ENCODE results near the gene SFXN3. TPM values are rescaled to one million over a fixed set of nuclear protein-coding genes. Genes with fewer than 3 reads are reported as not detected.

Gene SFXN3
- total RNA-seq, 1 experiment from 2014 or later, result 5.6 TPM

DNA sequence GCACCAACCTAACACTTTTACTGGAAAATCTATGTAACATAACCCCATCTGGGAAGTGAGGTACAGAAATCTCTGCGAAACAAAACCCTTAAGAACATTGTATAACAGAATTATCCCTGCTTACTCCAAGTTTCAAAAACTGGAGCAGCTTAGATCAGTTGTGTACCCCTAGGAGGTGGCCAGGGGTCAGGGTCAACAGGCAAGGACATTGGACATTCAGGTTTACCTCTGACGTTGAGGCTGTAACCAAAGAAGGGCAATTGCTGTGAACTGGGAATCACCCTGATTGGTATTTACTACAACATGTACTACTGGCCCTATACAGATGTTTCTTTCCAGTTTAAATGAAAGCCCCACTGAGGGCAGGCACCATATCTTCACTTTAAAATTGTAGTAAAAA is 13.1 kb downstream of the SFXN3 start (continued):
- TF ChIP-seq, protein P1, sequence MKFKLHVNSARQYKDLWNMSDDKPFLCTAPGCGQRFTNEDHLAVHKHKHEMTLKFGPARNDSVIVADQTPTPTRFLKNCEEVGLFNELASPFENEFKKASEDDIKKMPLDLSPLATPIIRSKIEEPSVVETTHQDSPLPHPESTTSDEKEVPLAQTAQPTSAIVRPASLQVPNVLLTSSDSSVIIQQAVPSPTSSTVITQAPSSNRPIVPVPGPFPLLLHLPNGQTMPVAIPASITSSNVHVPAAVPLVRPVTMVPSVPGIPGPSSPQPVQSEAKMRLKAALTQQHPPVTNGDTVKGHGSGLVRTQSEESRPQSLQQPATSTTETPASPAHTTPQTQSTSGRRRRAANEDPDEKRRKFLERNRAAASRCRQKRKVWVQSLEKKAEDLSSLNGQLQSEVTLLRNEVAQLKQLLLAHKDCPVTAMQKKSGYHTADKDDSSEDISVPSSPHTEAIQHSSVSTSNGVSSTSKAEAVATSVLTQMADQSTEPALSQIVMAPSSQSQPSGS (CRISPR knock-in tag; IDR thresholded peaks at IDR 0.05; ENCODE audit: borderline replicate concordance, low read depth), result no peak
- TF ChIP-seq ZNF138 (CRISPR knock-in tag; conservative IDR thresholded peaks at IDR 0.05) (no peak), ZBTB21 (CRISPR knock-in tag; IDR thresholded peaks at IDR 0.05; ENCODE audit: borderline replicate concordance) (no peak), ZNF423 (CRISPR knock-in tag; IDR thresholded peaks at IDR 0.05) (no peak), GABPB1 (CRISPR knock-in tag; IDR thresholded peaks at IDR 0.05) (no peak), ZNF416 (CRISPR knock-in tag; IDR thresholded peaks at IDR 0.05) (no peak)

DNA sequence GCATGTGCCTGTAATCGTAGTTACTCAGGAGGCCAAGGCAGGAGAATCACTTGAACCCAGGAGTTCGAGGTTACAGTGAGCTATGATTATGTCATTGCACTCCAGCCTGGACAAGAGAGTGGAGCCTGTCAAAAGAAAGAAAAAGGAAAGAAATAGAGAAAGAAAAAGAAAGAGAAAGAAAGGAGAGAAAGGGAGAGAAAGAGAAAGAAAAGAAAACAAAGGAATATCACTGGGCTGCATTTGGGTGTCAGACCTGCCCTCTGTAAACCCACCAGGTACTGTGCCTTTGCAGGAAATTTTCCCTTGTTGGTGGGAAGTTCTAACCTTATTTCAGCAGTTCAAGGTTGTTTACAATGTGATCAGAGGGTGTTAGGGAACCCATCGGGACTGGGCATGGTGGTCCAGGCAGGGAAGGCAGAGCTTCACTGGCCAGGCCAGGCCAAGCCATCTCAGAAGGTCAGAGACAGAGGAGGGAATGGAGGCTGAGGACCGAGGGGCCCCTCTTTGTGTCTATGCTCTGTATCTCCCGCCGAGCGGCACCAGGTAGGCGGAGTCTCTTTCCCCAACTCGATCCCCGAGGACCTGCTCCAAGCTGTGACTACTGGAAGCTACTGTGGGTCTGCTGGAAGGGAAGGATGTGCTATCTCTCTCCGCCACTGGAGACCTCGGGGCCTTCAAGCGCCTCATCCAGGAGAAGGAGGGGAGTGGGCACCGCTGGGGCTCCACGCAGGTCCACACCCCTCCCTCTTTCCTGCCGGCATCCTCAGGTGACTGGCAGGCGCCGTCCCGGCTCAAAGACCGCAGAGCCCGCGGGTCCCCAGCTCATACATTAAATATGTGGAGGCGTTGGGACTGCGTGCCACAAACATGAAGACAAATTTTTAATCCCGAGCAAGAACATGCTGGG is 15.6 kb downstream of the SFXN3 start:
- ChIA-PET POLR2A (interaction anchor here (0.6 to 1.4 kb wide), 6 partner anchors 11 to 362 kb away, joined by 3 to 4 read pairs (median 3); no protein-coding TSS in a partner anchor), CTCF (interaction anchor here (0.5 to 10.4 kb wide), 19 partner anchors 8 to 245 kb away, joined by 3 to 405 read pairs (median 5); partner anchors contain the start of genes KAZALD1, LZTS2, PDZD7 and SFXN3)
- H3K9me3 Mint-ChIP-seq, result no peaks in the 10 kb centered on the region
- DNase-seq (ENCODE audit: low spot score) (peak; percentile 59), ATAC-seq (peak; percentile 11)
- H3K36me3 Mint-ChIP-seq, result no peaks in the 10 kb centered on the region
- H3K4me3 Mint-ChIP-seq, result peak overlapping the region; percentile 73
- H3K27me3 Mint-ChIP-seq (ENCODE audit: low read depth), result peaks cover 83% of the 10 kb centered on the region
- peaks cover 56% of the 10 kb centered on the region for H3K4me1 Mint-ChIP-seq
- TF ChIP-seq, protein P2, sequence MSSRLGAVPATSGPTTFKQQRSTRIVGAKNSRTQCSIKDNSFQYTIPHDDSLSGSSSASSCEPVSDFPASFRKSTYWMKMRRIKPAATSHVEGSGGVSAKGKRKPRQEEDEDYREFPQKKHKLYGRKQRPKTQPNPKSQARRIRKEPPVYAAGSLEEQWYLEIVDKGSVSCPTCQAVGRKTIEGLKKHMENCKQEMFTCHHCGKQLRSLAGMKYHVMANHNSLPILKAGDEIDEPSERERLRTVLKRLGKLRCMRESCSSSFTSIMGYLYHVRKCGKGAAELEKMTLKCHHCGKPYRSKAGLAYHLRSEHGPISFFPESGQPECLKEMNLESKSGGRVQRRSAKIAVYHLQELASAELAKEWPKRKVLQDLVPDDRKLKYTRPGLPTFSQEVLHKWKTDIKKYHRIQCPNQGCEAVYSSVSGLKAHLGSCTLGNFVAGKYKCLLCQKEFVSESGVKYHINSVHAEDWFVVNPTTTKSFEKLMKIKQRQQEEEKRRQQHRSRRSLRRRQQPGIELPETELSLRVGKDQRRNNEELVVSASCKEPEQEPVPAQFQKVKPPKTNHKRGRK (CRISPR knock-in tag; IDR thresholded peaks at IDR 0.05; ENCODE audit: borderline replicate concordance), result 0 out of 2 replicates have a peak, but pooled peaks have one; percentile 49
- TF ChIP-seq TP53 (CRISPR knock-in tag; IDR thresholded peaks at IDR 0.05) (no peak), ZNF121 (CRISPR knock-in tag; IDR thresholded peaks at IDR 0.05) (0 out of 2 replicates have a peak, but pooled peaks have one; percentile 15)
- TF ChIP-seq, protein P3, sequence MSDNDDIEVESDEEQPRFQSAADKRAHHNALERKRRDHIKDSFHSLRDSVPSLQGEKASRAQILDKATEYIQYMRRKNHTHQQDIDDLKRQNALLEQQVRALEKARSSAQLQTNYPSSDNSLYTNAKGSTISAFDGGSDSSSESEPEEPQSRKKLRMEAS (CRISPR knock-in tag; IDR thresholded peaks at IDR 0.05), result 0 out of 2 replicates have a peak, but pooled peaks have one; percentile 20
- H3K27ac Mint-ChIP-seq, result no peak overlapping the region

DNA sequence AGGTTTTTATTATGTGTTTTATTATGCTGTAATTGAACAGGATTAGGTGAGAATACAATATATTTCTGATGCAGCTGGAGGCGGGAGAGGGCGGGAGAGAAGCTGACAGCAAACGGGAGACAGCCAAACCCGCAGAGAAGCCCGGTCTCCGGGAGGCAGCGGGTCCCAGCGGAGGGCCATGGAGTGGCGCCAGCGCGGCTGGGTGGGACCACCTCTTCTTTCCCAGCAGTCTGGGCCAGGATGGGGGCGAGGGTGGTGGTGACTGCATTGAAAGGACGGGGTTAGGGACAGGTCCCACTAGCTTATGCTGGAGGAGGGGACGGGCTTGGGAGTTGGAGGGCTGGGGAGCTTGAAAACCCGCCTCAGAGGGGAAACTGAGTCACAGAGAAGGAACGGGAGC is 16.2 kb downstream of the SFXN3 start:
- no peak for TF ChIP-seq SP1 (CRISPR knock-in tag; conservative IDR thresholded peaks at IDR 0.05)
- TF ChIP-seq FOXK1 (CRISPR knock-in tag; IDR thresholded peaks at IDR 0.05), result no peak
- TF ChIP-seq TCF7 (CRISPR knock-in tag; IDR thresholded peaks at IDR 0.05; ENCODE audit: low read depth), result no peak
- no peak for TF ChIP-seq GTF2I (CRISPR knock-in tag; conservative IDR thresholded peaks at IDR 0.05)
- TF ChIP-seq, protein P2 (CRISPR knock-in tag; IDR thresholded peaks at IDR 0.05; ENCODE audit: borderline replicate concordance), result no peak
- ChIA-PET POLR2A (interaction anchor here (0.6 to 1.4 kb wide), 4 partner anchors 11 to 363 kb away, joined by 3 to 4 read pairs (median 3); no protein-coding TSS in a partner anchor), CTCF (interaction anchor here (0.6 to 10.4 kb wide), 21 partner anchors 8 to 245 kb away, joined by 3 to 405 read pairs (median 4); partner anchors contain the start of genes KAZALD1, LZTS2, PDZD7 and SFXN3)
- ATAC-seq (no peak), DNase-seq (ENCODE audit: low spot score) (no peak)
- Mint-ChIP-seq H3K9me3 (no peaks in the 10 kb centered on the region), H3K27ac (no peak overlapping the region), H3K4me1 (peaks cover 50% of the 10 kb centered on the region), H3K4me3 (peak overlapping the region; percentile 73), H3K36me3 (no peaks in the 10 kb centered on the region), H3K27me3 (ENCODE audit: low read depth) (peaks cover 88% of the 10 kb centered on the region)

Measured in WTC11 (cell line).